HepG2 (cell line): ENCODE data around the gene ASB7. TPM values are rescaled to one million over a fixed set of nuclear protein-coding genes. Genes with fewer than 3 reads are reported as not detected.

Source experiments
- ATAD3A ChIP-seq: sonication (generic); formaldehyde crosslinking; IDR thresholded peaks from 2 replicates; pipeline ENCODE4 v1.4.0; 2020; ENCODE audit warnings: missing genetic modification reagents
- BRD4 ChIP-seq: sonication (generic); formaldehyde crosslinking; IDR thresholded peaks from 2 replicates; pipeline ENCODE4 v1.4.0; 2020; ENCODE audit warnings: missing genetic modification reagents
- DNMT1 ChIP-seq: sonication (generic); formaldehyde crosslinking; IDR thresholded peaks from 2 replicates; pipeline ENCODE4 v1.5.1; 2020; ENCODE audit warnings: mild to moderate bottlenecking, missing genetic modification reagents
- EP300 ChIP-seq, 3 experiments: sonication (generic) in 1 of 3; formaldehyde crosslinking in 1 of 3; IDR thresholded peaks; 2 replicates each; pipeline versions ENCODE4 v1.5.1 to v1.6.1; 2011 to 2020; ENCODE audit warnings: low read depth in 2 of 3, low read length in 2 of 3, borderline replicate concordance in 1 of 3, improper control_type of control experiment in 1 of 3, mild to moderate bottlenecking in 1 of 3, missing genetic modification reagents in 1 of 3, moderate library complexity in 1 of 3
- NFYC ChIP-seq: IDR thresholded peaks from 2 replicates; pipeline ENCODE4 v1.6.1; 2016; ENCODE audit warnings: missing genetic modification reagents, missing compliant biosample characterization
- RARA ChIP-seq: IDR thresholded peaks from 2 replicates; pipeline ENCODE4 v1.6.1; 2016; ENCODE audit warnings: missing genetic modification reagents, missing compliant biosample characterization
- RBM39 ChIP-seq: fragments of 200-400 bp; formaldehyde crosslinking; IDR thresholded peaks from one replicate; pipeline ENCODE4 v1.6.1; 2018; ENCODE audit warnings: antibody characterized with exemption, mild to moderate bottlenecking, low read depth, low read length; ENCODE audit not compliant: poor library complexity, severe bottlenecking
- TBX3 ChIP-seq: fragments of 450-650 bp; IDR thresholded peaks from 2 replicates; pipeline ENCODE4 v1.6.1; 2017; ENCODE audit warnings: antibody characterized with exemption, mild to moderate bottlenecking, inconsistent platforms, borderline replicate concordance
- ZNF441 ChIP-seq: sonication (generic); formaldehyde crosslinking; IDR thresholded peaks from 2 replicates; pipeline ENCODE4 v1.7.0; 2021; ENCODE audit warnings: missing genetic modification reagents, borderline replicate concordance
- ZNF7 ChIP-seq: IDR thresholded peaks from 2 replicates; pipeline ENCODE4 v1.6.1; 2016; ENCODE audit warnings: missing biosample characterization, missing genetic modification reagents
- ZNF839 ChIP-seq: sonication (generic); formaldehyde crosslinking; IDR thresholded peaks from 2 replicates; pipeline ENCODE4 v1.4.0; 2020; ENCODE audit warnings: missing genetic modification reagents, mild to moderate bottlenecking, borderline replicate concordance
- polyA plus RNA-seq, 8 experiments: library from polyadenylated mRNA; depleted of rRNA in 3 of 8; stranded (reverse) in 7 of 8; unstranded in 1 of 8; fragments of >200 nt; fragmentation: Illumina TruSeq in 4 of 8; extraction: Trizol in 4 of 8; gene quantifications; 2 replicates each; pipeline versions ENCODE4 v1.2.1 to v1.2.3, GENCODE V29; 2011 to 2016; ENCODE audit warnings: low read depth in 4 of 8, missing spikeins in 1 of 8, mixed read lengths in 1 of 8; ENCODE audit not compliant: insufficient read depth in 1 of 8
- total RNA-seq, 5 experiments: library from RNA; depleted of rRNA; stranded (reverse); fragments of >200 nt; fragmentation: Illumina TruSeq; extraction: Trizol; gene quantifications; 2 replicates each; pipeline ENCODE4 v1.2.3, GENCODE V29; 2016; ENCODE audit warnings: low read depth in 1 of 5
- TF ChIP-seq, protein P1 (sequence below): sonication (generic); formaldehyde crosslinking; IDR thresholded peaks from 2 replicates; pipeline ENCODE4 v1.4.0; 2020; ENCODE audit warnings: missing genetic modification reagents
- TF ChIP-seq, protein P2 (sequence below): IDR thresholded peaks from 2 replicates; pipeline ENCODE4 v1.4.0; 2020; ENCODE audit warnings: mild to moderate bottlenecking, missing genetic modification reagents
- TF ChIP-seq, protein P3 (sequence below): sonication (generic); IDR thresholded peaks from 2 replicates; pipeline ENCODE4 v1.6.1; 2016; ENCODE audit warnings: low read depth, borderline replicate concordance
- TF ChIP-seq, protein P4 (sequence below): sonication (generic); formaldehyde crosslinking; conservative IDR thresholded peaks from 2 replicates; pipeline ENCODE4 v1.8.0; 2022; ENCODE audit warnings: mild to moderate bottlenecking, moderate library complexity, missing genetic modification reagents
- TF ChIP-seq, protein P5 (sequence below): sonication (generic); formaldehyde crosslinking; IDR thresholded peaks from 2 replicates; pipeline ENCODE4 v1.5.0; 2020; ENCODE audit warnings: mild to moderate bottlenecking, missing genetic modification reagents

The ASB7 gene
- total and polyA plus RNA-seq, 2 of the 13 experiments (the other 11 are each of a cell fraction or from before 2014, with no cell fraction given) = 7.7 to 12.1 TPM

DNA sequence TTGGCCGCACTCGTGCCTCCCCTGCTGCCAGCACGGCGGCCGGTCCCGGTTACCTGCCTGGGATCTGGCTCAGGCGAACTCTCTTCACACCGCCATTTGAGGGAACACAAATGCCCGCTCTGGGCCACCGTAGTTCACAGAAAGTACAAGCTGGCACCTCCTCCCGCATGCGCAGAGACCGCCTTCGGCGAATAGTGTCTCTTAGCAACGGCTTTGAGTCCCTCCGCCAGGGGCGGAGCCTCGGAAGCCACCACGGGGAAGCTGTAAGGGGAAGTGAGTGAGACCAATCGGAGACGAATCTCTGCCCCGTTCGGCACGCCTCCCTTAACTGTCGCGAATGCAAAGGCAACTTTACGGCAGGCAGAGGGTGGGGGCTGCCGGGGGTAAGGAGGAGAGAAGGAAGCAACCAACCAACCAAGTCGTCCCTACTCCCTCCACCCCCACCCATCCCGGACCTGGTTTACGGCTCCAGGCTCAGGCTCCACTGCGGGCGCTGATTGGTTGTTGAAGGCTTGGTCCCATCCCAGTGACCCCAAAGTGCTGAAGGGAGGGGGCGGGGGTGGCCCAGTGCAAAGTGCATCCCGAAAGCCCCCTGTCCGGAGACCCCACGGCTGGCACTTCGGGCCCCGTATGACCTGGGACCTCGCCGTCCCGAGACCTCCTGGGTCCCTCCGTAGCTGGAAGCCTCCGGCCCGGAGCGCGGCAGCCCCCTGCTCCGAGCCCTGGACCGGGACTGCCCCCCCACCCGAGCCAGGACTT, at the start of gene ASB7, which contains the start of gene LINS1 (continued):
- TF ChIP-seq, protein P1, sequence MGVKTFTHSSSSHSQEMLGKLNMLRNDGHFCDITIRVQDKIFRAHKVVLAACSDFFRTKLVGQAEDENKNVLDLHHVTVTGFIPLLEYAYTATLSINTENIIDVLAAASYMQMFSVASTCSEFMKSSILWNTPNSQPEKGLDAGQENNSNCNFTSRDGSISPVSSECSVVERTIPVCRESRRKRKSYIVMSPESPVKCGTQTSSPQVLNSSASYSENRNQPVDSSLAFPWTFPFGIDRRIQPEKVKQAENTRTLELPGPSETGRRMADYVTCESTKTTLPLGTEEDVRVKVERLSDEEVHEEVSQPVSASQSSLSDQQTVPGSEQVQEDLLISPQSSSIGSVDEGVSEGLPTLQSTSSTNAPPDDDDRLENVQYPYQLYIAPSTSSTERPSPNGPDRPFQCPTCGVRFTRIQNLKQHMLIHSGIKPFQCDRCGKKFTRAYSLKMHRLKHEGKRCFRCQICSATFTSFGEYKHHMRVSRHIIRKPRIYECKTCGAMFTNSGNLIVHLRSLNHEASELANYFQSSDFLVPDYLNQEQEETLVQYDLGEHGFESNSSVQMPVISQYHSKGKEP = no peak
- TF ChIP-seq, protein P2, sequence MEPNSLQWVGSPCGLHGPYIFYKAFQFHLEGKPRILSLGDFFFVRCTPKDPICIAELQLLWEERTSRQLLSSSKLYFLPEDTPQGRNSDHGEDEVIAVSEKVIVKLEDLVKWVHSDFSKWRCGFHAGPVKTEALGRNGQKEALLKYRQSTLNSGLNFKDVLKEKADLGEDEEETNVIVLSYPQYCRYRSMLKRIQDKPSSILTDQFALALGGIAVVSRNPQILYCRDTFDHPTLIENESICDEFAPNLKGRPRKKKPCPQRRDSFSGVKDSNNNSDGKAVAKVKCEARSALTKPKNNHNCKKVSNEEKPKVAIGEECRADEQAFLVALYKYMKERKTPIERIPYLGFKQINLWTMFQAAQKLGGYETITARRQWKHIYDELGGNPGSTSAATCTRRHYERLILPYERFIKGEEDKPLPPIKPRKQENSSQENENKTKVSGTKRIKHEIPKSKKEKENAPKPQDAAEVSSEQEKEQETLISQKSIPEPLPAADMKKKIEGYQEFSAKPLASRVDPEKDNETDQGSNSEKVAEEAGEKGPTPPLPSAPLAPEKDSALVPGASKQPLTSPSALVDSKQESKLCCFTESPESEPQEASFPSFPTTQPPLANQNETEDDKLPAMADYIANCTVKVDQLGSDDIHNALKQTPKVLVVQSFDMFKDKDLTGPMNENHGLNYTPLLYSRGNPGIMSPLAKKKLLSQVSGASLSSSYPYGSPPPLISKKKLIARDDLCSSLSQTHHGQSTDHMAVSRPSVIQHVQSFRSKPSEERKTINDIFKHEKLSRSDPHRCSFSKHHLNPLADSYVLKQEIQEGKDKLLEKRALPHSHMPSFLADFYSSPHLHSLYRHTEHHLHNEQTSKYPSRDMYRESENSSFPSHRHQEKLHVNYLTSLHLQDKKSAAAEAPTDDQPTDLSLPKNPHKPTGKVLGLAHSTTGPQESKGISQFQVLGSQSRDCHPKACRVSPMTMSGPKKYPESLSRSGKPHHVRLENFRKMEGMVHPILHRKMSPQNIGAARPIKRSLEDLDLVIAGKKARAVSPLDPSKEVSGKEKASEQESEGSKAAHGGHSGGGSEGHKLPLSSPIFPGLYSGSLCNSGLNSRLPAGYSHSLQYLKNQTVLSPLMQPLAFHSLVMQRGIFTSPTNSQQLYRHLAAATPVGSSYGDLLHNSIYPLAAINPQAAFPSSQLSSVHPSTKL (CRISPR knock-in tag) = peak; percentile 43; the same call in 1 of the 2 replicates
- TF ChIP-seq, protein P3, sequence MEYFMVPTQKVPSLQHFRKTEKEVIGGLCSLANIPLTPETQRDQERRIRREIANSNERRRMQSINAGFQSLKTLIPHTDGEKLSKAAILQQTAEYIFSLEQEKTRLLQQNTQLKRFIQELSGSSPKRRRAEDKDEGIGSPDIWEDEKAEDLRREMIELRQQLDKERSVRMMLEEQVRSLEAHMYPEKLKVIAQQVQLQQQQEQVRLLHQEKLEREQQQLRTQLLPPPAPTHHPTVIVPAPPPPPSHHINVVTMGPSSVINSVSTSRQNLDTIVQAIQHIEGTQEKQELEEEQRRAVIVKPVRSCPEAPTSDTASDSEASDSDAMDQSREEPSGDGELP = peak; percentile 31; the same call in 1 of the 2 replicates
- TF ChIP-seq ZNF7 (CRISPR knock-in tag) (no peak), ZNF441 (CRISPR knock-in tag) (no peak), EP300 (IDR thresholded peaks at IDR 0.05; ENCODE audit: low read depth in 2 of 2, low read length in 2 of 2) (no peak), EP300 (CRISPR knock-in tag; IDR thresholded peaks at IDR 0.05; ENCODE audit: borderline replicate concordance) (0 out of 2 replicates have a peak, but pooled peaks have one; percentile 22), ZNF839 (CRISPR knock-in tag) (no peak), RARA (CRISPR knock-in tag) (0 out of 2 replicates have a peak, but pooled peaks have one; percentile 29), ATAD3A (CRISPR knock-in tag) (no peak), BRD4 (CRISPR knock-in tag) (0 out of 2 replicates have a peak, but pooled peaks have one; percentile 25), DNMT1 (no peak), RBM39 (peak; percentile 93), TBX3 (peak; percentile 69; the same call in 1 of the 2 replicates), NFYC (CRISPR knock-in tag) (peak; percentile 83)
- TF ChIP-seq, protein P4, sequence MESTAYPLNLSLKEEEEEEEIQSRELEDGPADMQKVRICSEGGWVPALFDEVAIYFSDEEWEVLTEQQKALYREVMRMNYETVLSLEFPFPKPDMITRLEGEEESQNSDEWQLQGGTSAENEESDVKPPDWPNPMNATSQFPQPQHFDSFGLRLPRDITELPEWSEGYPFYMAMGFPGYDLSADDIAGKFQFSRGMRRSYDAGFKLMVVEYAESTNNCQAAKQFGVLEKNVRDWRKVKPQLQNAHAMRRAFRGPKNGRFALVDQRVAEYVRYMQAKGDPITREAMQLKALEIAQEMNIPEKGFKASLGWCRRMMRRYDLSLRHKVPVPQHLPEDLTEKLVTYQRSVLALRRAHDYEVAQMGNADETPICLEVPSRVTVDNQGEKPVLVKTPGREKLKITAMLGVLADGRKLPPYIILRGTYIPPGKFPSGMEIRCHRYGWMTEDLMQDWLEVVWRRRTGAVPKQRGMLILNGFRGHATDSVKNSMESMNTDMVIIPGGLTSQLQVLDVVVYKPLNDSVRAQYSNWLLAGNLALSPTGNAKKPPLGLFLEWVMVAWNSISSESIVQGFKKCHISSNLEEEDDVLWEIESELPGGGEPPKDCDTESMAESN = peak; percentile 48
- TF ChIP-seq, protein P5, sequence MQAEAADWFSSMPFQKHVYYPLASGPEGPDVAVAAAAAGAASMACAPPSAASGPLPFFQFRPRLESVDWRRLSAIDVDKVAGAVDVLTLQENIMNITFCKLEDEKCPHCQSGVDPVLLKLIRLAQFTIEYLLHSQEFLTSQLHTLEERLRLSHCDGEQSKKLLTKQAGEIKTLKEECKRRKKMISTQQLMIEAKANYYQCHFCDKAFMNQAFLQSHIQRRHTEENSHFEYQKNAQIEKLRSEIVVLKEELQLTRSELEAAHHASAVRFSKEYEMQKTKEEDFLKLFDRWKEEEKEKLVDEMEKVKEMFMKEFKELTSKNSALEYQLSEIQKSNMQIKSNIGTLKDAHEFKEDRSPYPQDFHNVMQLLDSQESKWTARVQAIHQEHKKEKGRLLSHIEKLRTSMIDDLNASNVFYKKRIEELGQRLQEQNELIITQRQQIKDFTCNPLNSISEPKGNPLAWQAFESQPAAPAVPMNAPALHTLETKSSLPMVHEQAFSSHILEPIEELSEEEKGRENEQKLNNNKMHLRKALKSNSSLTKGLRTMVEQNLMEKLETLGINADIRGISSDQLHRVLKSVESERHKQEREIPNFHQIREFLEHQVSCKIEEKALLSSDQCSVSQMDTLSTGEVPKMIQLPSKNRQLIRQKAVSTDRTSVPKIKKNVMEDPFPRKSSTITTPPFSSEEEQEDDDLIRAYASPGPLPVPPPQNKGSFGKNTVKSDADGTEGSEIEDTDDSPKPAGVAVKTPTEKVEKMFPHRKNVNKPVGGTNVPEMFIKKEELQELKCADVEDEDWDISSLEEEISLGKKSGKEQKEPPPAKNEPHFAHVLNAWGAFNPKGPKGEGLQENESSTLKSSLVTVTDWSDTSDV (CRISPR knock-in tag) = no peak
